GM23248 (cell line): ENCODE measurements around the gene CARMIL1. TPM values are rescaled to one million over a fixed set of nuclear protein-coding genes. Genes with fewer than 3 reads are reported as not detected.
A peak's percentile ranks its signal among the peaks of the same experiment; 100 is the strongest.

Experiments
- DNase-seq: peaks from one replicate; pipeline ENCODE4 v3.0.0-alpha.2; 2015
- H2AFZ ChIP-seq: fragments of 200-600 bp; sonication (generic); 2 replicates; pipeline ENCODE4 v1.6.1; 2016; ENCODE audit warnings: antibody characterized with exemption
- H3F3A ChIP-seq: fragments of 200-600 bp; sonication (generic); 2 replicates; pipeline ENCODE4 v1.6.1; 2016; ENCODE audit warnings: mild to moderate bottlenecking, antibody characterized with exemption, mixed run types; ENCODE audit not compliant: insufficient read depth
- H3K27ac ChIP-seq: fragments of 200-600 bp; sonication (generic); 2 replicates; pipeline ENCODE4 v1.5.1; 2016; ENCODE audit warnings: mild to moderate bottlenecking
- H3K27me3 ChIP-seq: fragments of 200-600 bp; sonication (generic); replicated peaks from 2 replicates; pipeline ENCODE4 v1.6.1; 2016; ENCODE audit warnings: mild to moderate bottlenecking; ENCODE audit not compliant: insufficient read depth
- H3K36me3 ChIP-seq: fragments of 200-600 bp; sonication (generic); 2 replicates; pipeline ENCODE4 v1.6.1; 2016; ENCODE audit warnings: low read depth, mild to moderate bottlenecking
- H3K4me1 ChIP-seq: fragments of 200-600 bp; sonication (generic); 2 replicates; pipeline ENCODE4 v1.6.1; 2016; ENCODE audit warnings: mild to moderate bottlenecking; ENCODE audit not compliant: insufficient read depth
- H3K4me2 ChIP-seq: fragments of 200-600 bp; sonication (generic); one replicate; pipeline ENCODE4 v1.6.1; 2016; ENCODE audit warnings: mild to moderate bottlenecking; ENCODE audit not compliant: unreplicated experiment
- H3K4me3 ChIP-seq: fragments of 200-600 bp; sonication (generic); 2 replicates; pipeline ENCODE4 v1.5.1; 2016; ENCODE audit warnings: mild to moderate bottlenecking
- H3K79me2 ChIP-seq: fragments of 200-600 bp; sonication (generic); 2 replicates; pipeline ENCODE4 v1.6.1; 2016; ENCODE audit warnings: mild to moderate bottlenecking; ENCODE audit not compliant: insufficient read depth
- H3K9ac ChIP-seq: fragments of 200-600 bp; sonication (generic); 2 replicates; pipeline ENCODE4 v1.6.1; 2016; ENCODE audit warnings: mild to moderate bottlenecking
- H3K9me2 ChIP-seq: fragments of 200-600 bp; sonication (generic); 2 replicates; pipeline ENCODE4 v1.6.1; 2016; ENCODE audit warnings: mixed run types, mild to moderate bottlenecking, moderate library complexity; ENCODE audit not compliant: insufficient read depth
- H3K9me3 ChIP-seq: fragments of 200-600 bp; sonication (generic); one replicate; pipeline ENCODE4 v1.6.1; 2017; ENCODE audit warnings: low read depth
- H4K20me1 ChIP-seq: fragments of 200-600 bp; sonication (generic); 2 replicates; pipeline ENCODE4 v1.6.0; 2016; ENCODE audit not compliant: insufficient read depth
- EZH2 ChIP-seq: fragments of 200-600 bp; sonication (generic); IDR thresholded peaks from 2 replicates; pipeline ENCODE4 v1.6.1; 2018; ENCODE audit warnings: antibody characterized with exemption, mild to moderate bottlenecking; ENCODE audit not compliant: insufficient read depth, poor library complexity, severe bottlenecking
- EZH2phosphoT487 ChIP-seq: fragments of 200-600 bp; sonication (generic); IDR thresholded peaks from 2 replicates; pipeline ENCODE4 v1.6.1; 2018; ENCODE audit warnings: antibody characterized with exemption, moderate library complexity, mild to moderate bottlenecking, low read depth; ENCODE audit not compliant: insufficient read depth
- WGBS, 2 experiments: methylation state at CpG; one replicate each; pipeline ENCODE4 v1.1.6; 2015 to 2017; ENCODE audit warnings: low lambda C conversion rate in 2 of 2, low coverage in 1 of 2; ENCODE audit errors: missing lambda C conversion rate in 2 of 2; 5-methylcytosine and 5-hydroxymethylcytosine counted together
- in situ Hi-C: fragments of 300-500 bp; cut with MboI; formaldehyde crosslinking; loops from 2 replicates; pipeline ENCODE4 v1.15.0; 2020
- polyA plus RNA-seq: library from polyadenylated mRNA; unstranded; fragments of >200 nt; fragmentation: Nextera tagmentation; extraction: Ambion mirVana; gene quantifications from 2 replicates; pipeline ENCODE4 v1.2.1, GENCODE V29; 2016
- total RNA-seq: library from RNA; depleted of rRNA; stranded (reverse); fragments of >200 nt; shearing (Covaris generic); gene quantifications from 2 replicates; pipeline ENCODE4 v1.2.3, GENCODE V29; 2014

The CARMIL1 gene
- total and polyA plus RNA-seq, 2 experiments from 2014 or later: 10.9 to 11.0 TPM

DNA sequence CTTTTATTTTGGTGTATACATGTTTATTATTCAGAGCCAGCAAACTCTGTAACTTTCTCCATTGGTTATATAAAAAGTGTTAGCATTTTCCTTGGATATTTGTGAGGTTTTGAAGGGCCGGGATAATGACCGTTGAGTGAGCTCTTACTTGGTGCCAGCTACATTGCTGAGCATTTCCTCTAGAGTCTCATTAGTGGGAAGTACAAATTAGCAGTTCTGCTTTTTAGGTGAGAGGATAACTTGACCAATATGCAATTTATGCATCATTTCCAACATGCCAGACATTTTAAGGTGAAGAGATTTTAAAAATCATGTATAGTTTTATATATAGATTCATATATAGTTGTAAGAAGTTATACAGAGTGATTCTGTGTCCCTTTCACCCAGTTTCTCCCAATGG lies 84.3 kb downstream of the CARMIL1 start:
- Histone ChIP-seq H3F3A (peaks cover 26% of the 10 kb centered on the region), H3K79me2 (no peaks in the 10 kb centered on the region)

DNA sequence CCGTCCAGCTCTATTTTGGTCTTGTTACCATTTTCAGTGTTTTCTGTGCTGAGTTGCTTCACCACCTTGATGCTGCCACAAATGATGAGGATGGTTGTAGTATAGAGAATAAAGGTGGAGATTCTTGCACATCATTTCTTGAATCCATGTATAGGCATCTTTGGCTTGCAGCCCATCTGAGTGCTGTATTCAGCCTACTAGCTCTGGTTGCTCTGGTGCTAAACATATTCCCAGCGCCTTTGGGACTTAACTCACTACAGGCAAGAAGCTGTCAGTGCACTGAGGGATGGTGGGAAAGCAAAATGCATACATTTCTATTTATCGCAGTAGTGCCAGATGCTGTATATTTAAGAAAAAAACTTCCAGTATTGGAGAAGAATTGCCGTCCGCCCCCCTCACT lies 86.0 kb downstream of the CARMIL1 start:
- H3K27ac ChIP-seq: no peak overlapping the region
- WGBS, 2 experiments: 96 to 97% methylated on average over 5 of the region's 5 CpGs
- no peaks in the 10 kb centered on the region for H3K36me3 ChIP-seq
- DNase-seq: no peak
- no peaks in the 10 kb centered on the region for H3K9me3 ChIP-seq
- no peak overlapping the region for H3K9ac ChIP-seq
- H3K4me1 ChIP-seq: peaks cover 16% of the 10 kb centered on the region
- no peak overlapping the region for H2AFZ ChIP-seq
- H3K9me2 ChIP-seq: no peaks in the 10 kb centered on the region
- in situ Hi-C loops: no loop called here
- H3K27me3 ChIP-seq: no peaks in the 10 kb centered on the region
- no peak overlapping the region for H3K4me2 ChIP-seq
- H3F3A ChIP-seq: peaks cover 8% of the 10 kb centered on the region
- TF ChIP-seq EZH2 (no peak), EZH2phosphoT487 (no peak)
- no peak overlapping the region for H3K4me3 ChIP-seq
- H3K79me2 ChIP-seq: no peaks in the 10 kb centered on the region
- H4K20me1 ChIP-seq: no peaks in the 10 kb centered on the region

More for the DNA sequence above, 84.3 kb downstream of the CARMIL1 start:
- no peaks in the 10 kb centered on the region for H3K36me3 ChIP-seq
- H3K4me2 ChIP-seq: no peak overlapping the region
- no peaks in the 10 kb centered on the region for H3K9me2 ChIP-seq
- H3K4me1 ChIP-seq: peaks cover 29% of the 10 kb centered on the region
- no peak for DNase-seq
- 15 to 21% methylated on average over 2 of the region's 2 CpGs for WGBS, 2 experiments
- in situ Hi-C loops: no loop called here
- TF ChIP-seq EZH2 (no peak), EZH2phosphoT487 (no peak)
- no peak overlapping the region for H2AFZ ChIP-seq
- no peak overlapping the region for H3K4me3 ChIP-seq
- H3K27ac ChIP-seq: no peak overlapping the region
- no peak overlapping the region for H3K9ac ChIP-seq
- no peaks in the 10 kb centered on the region for H3K27me3 ChIP-seq
- no peaks in the 10 kb centered on the region for H4K20me1 ChIP-seq
- H3K9me3 ChIP-seq: no peaks in the 10 kb centered on the region

DNA sequence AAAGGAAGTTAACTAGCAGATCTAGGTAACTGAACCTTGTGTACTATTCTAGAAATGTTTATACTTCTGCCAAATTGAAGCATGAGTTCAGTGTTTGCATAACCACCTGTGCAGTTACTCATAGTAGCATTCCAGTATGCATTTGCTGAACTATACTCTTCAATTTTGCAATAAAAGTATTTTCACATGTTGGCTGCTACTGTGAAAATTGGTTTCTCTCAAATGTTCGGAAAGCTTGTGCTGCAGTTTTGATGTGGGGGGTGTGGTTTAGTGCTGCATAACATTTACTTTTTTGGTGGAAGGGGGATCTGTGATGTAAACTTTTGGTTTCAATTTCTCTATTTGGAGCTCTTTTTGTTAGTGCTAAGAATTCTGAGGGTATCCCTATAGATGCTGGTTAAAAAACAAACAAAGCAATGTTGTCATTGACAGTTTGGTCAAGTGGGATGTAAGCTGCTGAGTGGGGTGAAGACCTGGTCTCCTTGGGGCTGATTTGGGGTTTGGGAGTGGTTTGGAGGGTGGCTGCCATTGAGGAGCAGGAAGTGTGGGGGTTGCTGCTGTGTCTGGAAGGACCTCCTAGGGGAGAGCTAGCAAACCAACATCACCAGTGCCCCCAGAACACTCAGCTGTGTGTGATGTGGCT lies 87.8 kb downstream of the CARMIL1 start:
- no peaks in the 10 kb centered on the region for H3K36me3 ChIP-seq
- H3K9me3 ChIP-seq: no peaks in the 10 kb centered on the region
- in situ Hi-C loops: no loop called here
- 96% methylated on average over 1 of the region's 1 CpG for WGBS, 2 experiments
- no peak overlapping the region for H3K9ac ChIP-seq
- no peaks in the 10 kb centered on the region for H4K20me1 ChIP-seq
- no peak overlapping the region for H3K27ac ChIP-seq
- H2AFZ ChIP-seq: no peak overlapping the region
- no peak overlapping the region for H3K4me3 ChIP-seq
- H3K4me1 ChIP-seq: 0 out of 2 replicates have a peak, but pooled peaks cover 4% of the 10 kb centered on the region
- no peaks in the 10 kb centered on the region for H3F3A ChIP-seq
- no peaks in the 10 kb centered on the region for H3K9me2 ChIP-seq
- no peak for TF ChIP-seq EZH2
- no peak for TF ChIP-seq EZH2phosphoT487
- no peaks in the 10 kb centered on the region for H3K27me3 ChIP-seq
- DNase-seq: peak; percentile 11
- no peaks in the 10 kb centered on the region for H3K79me2 ChIP-seq
- no peak overlapping the region for H3K4me2 ChIP-seq

DNA sequence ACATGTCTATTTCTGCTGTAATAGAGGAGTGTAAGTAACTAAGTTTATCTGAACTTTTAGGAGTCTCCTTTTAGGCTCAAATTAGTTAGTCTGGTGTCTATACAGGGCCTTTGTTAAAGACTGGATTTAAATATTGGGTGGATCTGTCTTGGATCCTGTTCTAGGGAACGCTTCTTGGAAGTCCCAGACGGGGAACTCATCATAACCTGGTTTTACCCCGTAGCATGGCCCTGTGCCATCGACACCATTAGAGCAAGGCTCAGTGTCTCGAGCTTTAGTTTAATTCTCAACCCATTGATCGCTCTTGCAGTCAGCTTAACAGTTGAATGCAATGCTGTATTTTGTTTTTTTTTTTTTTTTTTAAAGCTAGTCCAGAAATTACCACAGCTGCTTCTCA lies 89.9 kb downstream of the CARMIL1 start:
- TF ChIP-seq EZH2phosphoT487: no peak
- no peak for TF ChIP-seq EZH2
- no peak for DNase-seq
- no peaks in the 10 kb centered on the region for H3K9me3 ChIP-seq
- H3K9ac ChIP-seq: no peak overlapping the region
- H3K4me1 ChIP-seq: 0 out of 2 replicates have a peak, but pooled peaks cover 4% of the 10 kb centered on the region
- H3K9me2 ChIP-seq: no peaks in the 10 kb centered on the region
- H3K79me2 ChIP-seq: no peaks in the 10 kb centered on the region
- in situ Hi-C loops: no loop called here
- H3K27me3 ChIP-seq: no peaks in the 10 kb centered on the region
- no peaks in the 10 kb centered on the region for H3F3A ChIP-seq
- no peak overlapping the region for H3K27ac ChIP-seq
- WGBS, 2 experiments: 41 to 49% methylated on average over 6 of the region's 6 CpGs
- peak overlapping the region; percentile 46; the same call in 1 of the 2 replicates for H2AFZ ChIP-seq
- H3K36me3 ChIP-seq: no peaks in the 10 kb centered on the region
- no peak overlapping the region for H3K4me2 ChIP-seq
- no peaks in the 10 kb centered on the region for H4K20me1 ChIP-seq
- H3K4me3 ChIP-seq: no peak overlapping the region
